Mucosa of stomach (tissue), 1 donor: ENCODE measurements around the gene PGA4.
"Not testable (repeated sequence)": the region's sequence is repeated elsewhere in the genome, so short reads cannot be mapped to it uniquely, and the experiment has no call there.

Experiments used
- H3K27me3 ChIP-seq: one replicate; pipeline ENCODE4 v1.7.0; 2013; ENCODE audit warnings: mild to moderate bottlenecking, low read length; ENCODE audit not compliant: control insufficient read depth, insufficient read depth
- H3K36me3 ChIP-seq: one replicate; pipeline ENCODE4 v1.7.0; 2013; ENCODE audit warnings: low read length; ENCODE audit not compliant: control insufficient read depth, insufficient read depth
- H3K4me1 ChIP-seq: one replicate; pipeline ENCODE4 v1.7.0; 2013; ENCODE audit warnings: mild to moderate bottlenecking, low read length; ENCODE audit not compliant: control insufficient read depth, insufficient read depth
- H3K4me3 ChIP-seq: one replicate; pipeline ENCODE4 v1.7.0; 2013; ENCODE audit warnings: low read length
- H3K9ac ChIP-seq: one replicate; pipeline ENCODE4 v1.7.0; 2013; ENCODE audit warnings: mild to moderate bottlenecking, low read length, moderate library complexity
- H3K9me3 ChIP-seq: one replicate; pipeline ENCODE4 v1.7.0; 2013; ENCODE audit warnings: mild to moderate bottlenecking, low read length, moderate library complexity; ENCODE audit not compliant: control insufficient read depth
- donor health status: Pancreatic carcinoma.

PGA4 gene

DNA sequence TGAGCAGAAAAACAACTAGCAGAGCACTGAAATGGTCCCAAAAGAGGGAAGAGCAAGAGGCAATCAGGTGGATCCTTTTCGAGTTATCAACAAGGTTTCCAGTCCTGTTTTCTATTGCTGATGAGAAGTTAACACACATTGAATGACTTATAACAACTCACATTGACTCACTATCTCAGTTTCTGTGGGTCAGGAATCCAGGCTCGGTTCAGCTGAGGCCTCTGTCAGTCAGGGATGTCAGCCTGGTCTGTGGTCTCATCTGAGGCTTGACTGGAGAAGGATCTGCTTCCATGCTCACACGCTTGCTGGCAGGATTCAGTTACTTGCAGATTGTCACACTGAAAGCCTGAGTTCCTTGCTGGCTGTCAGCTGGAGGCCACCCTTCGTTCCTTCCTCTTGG, 15.0 kb downstream of the PGA4 start:
- H3K27me3 ChIP-seq, H3K4me3 ChIP-seq, H3K9ac ChIP-seq: not testable (repeated sequence)

DNA sequence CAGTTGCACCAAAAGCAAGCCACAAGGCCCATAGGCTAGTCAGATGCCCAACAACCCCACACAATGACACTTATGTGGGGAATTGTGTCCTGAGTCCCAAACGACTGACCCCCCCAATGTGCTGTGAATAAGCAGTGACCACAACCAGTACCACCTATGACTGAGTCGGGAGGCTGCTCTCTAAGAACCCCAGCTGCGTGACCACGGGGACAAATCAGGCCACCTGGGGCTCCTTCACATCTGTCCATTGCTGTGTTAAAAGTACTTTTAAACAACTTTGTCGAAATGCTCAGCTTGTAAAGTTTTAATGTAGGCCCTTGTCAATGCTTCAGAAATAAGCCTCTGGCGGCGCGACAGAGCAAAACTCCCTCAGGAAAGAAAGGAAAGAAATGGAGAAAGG, 18.1 kb downstream of the PGA4 start:
- H3K4me3 ChIP-seq, H3K4me1 ChIP-seq, H3K36me3 ChIP-seq, H3K27me3 ChIP-seq, H3K9me3 ChIP-seq, H3K9ac ChIP-seq: not testable (repeated sequence)

More for the DNA sequence above, 15.0 kb downstream of the PGA4 start:
- not testable (repeated sequence) for H3K4me1 ChIP-seq, H3K9me3 ChIP-seq, H3K36me3 ChIP-seq

DNA sequence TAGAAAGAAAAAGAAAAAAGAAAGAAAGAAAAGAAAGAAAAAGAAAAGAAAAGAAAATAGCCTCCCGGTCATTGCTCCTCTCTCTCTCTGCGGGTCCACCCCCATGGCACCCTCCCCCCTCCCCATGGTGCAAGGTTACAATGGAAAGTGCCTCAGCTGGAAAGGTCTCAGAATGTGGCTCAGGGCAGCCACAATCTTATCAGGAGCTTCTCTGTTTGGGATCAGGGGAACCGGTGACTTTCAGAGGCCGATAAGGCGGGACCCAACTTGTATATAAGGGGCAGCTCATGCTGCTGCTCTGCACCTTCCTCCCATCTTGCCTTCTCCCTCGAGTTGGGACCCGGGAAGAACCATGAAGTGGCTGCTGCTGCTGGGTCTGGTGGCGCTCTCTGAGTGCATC, 18.7 kb downstream of the PGA4 start, which contains the start of gene PGA5:
Gene PGA5 (plus strand): TSS at position 301 of the 400 bp plus-strand sequence. CDS start 52 bp downstream, at position 353.
- not testable (repeated sequence) for H3K36me3 ChIP-seq, H3K4me3 ChIP-seq, H3K9me3 ChIP-seq, H3K4me1 ChIP-seq, H3K9ac ChIP-seq, H3K27me3 ChIP-seq

DNA sequence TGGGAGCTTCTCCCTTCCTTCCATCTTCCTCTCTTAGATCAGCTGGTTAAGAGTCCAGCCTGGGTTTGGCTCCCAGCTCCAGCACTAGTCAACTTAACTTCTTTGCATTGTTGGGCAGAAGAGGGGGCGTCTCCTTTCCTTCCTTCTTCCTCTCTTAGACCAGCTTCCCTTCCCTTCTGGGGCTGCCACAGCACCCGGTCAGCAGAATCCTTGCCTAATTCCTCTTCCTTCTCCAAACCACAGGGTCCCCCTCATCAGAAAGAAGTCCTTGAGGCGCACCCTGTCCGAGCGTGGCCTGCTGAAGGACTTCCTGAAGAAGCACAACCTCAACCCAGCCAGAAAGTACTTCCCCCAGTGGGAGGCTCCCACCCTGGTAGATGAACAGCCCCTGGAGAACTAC, 19.4 kb downstream of the PGA4 start:
- not testable (repeated sequence) for H3K9ac ChIP-seq, H3K4me1 ChIP-seq, H3K36me3 ChIP-seq, H3K27me3 ChIP-seq, H3K4me3 ChIP-seq, H3K9me3 ChIP-seq

DNA sequence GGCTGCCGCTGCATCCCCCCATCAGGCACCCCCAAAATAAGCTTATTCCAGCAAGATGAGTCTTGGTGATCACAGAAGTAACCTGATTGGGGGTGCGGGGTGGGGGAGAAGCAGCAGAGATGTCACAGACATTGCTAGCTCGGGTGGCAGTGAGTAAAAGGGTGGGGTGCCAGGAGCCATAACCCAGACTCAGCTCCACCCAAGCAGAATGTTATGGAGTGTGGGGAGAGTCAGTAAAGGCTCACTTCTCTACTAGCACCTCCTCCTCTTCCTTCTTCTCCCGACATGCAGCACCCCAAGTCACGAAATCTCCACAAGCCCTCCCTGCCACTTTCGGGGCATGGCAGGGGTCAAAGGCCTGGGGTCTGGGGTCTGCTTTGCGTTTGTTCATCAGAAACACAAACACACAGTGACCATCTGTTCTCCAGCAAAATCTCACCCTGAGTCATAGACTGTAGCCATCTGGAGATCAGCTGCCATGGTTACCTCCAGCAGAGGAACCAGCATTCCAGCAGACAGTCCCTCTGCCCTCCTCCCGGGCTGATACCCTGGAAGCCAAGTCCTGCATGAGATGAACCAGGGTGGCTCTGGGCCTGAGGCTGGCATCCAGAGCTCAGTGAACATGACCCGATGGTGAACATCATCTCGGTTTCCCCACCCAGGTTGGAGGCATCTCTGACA, 23.3 kb downstream of the PGA4 start:
- not testable (repeated sequence) for H3K36me3 ChIP-seq, H3K27me3 ChIP-seq, H3K4me3 ChIP-seq, H3K9ac ChIP-seq, H3K4me1 ChIP-seq, H3K9me3 ChIP-seq

DNA sequence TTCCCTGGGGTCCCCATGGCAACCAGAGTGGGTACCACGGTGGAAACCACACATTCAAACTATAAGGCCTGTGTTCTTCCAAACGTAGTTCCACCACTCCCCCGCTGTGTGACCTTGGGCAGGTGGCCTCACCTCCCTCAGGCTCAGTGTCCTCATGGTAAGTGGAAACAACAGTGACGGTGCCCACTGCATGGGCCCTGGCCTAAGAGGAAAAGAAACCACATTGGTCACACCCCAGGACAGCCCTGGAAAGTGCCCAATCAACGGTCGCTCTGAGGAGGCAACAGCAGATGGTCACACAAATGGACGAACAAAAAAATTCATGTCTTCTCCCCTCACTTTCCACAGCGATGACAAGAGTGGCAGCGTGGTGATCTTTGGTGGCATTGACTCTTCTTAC, 25.9 kb downstream of the PGA4 start:
- not testable (repeated sequence) for H3K9ac ChIP-seq, H3K27me3 ChIP-seq, H3K4me3 ChIP-seq, H3K9me3 ChIP-seq, H3K4me1 ChIP-seq, H3K36me3 ChIP-seq

DNA sequence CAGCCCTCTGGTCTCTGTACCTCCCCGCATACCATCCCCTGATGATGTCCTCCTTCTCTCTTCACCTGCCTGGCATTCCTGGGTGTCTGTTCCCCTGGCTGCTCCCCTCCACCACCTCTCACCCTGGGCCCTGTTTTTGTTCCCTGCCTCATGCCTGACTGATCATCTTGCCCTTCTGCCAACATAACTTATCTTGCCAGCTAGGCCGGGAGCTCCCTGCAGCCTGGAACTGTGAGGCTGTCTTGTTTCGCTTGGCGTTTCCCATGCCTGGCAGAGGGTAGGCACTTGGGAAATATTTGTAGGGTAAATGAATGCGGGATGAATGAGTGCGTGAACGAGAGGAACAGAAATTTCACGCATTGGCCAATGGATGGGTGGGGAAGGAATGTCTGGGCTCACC, 27.1 kb downstream of the PGA4 start:
- H3K4me3 ChIP-seq, H3K36me3 ChIP-seq, H3K9ac ChIP-seq, H3K4me1 ChIP-seq, H3K9me3 ChIP-seq, H3K27me3 ChIP-seq: not testable (repeated sequence)

DNA sequence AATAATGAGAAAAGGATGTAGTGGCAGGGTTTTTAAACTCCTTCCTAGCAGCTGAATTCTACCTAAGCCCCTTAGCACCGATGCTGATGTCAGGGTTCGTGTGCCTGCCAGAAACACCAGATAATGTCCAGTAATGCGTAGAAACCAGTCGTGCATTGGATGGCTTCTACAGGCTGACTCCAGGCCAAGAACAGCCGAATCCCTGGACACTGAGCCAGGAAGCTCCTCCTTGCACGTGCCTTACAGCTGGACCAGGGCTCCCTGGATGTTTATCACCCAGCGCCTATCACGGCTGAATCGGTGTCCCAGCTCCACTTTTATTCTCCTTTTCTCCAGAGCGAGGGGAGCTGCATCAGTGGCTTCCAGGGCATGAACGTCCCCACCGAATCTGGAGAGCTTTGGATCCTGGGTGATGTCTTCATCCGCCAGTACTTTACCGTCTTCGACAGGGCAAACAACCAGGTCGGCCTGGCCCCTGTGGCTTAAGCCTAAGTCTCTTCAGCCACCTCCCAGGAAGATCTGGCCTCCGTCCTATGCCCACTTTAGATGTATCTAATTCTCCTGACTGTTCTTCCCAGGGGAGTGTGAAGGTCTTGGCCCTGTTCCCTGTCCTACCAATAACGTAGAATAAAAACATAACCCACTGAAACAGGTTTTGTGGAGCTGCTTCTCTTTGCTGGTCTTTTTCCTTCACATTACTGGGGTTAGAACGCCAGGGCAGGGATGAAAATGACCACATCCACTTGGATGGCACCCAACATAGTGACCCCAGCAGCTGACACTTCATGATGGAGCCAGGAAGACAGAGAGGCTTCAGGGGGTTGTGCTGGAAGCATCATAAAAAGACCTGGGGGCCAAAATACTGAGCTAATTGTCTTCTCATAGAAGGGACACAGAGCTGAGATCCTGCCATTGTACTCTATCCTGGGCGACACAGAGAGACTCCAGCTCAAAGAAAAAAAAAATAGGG, 28.9 kb downstream of the PGA4 start:
- not testable (repeated sequence) for H3K4me3 ChIP-seq, H3K4me1 ChIP-seq, H3K36me3 ChIP-seq, H3K9me3 ChIP-seq, H3K27me3 ChIP-seq, H3K9ac ChIP-seq

DNA sequence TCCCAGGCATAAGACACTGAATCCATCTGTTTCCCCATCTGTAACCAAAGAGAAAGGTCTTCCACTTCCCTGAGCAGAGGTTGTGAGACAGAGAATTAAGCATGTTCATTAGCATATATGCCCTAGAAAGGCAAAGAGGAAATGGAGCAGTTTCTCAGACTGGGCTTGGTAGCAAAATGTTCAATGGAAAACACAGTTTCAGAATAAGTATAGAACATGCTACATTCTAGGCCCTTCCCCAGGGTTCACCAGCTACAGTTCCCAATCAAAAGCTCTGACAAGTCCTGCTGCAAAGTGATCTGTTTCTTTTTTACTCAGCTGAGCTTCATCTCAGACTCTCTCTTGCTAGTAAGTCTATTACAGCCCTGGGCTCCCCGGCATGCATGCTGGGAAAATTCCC, 30.2 kb downstream of the PGA4 start:
- H3K4me3 ChIP-seq, H3K9ac ChIP-seq, H3K4me1 ChIP-seq, H3K9me3 ChIP-seq, H3K36me3 ChIP-seq, H3K27me3 ChIP-seq: not testable (repeated sequence)

DNA sequence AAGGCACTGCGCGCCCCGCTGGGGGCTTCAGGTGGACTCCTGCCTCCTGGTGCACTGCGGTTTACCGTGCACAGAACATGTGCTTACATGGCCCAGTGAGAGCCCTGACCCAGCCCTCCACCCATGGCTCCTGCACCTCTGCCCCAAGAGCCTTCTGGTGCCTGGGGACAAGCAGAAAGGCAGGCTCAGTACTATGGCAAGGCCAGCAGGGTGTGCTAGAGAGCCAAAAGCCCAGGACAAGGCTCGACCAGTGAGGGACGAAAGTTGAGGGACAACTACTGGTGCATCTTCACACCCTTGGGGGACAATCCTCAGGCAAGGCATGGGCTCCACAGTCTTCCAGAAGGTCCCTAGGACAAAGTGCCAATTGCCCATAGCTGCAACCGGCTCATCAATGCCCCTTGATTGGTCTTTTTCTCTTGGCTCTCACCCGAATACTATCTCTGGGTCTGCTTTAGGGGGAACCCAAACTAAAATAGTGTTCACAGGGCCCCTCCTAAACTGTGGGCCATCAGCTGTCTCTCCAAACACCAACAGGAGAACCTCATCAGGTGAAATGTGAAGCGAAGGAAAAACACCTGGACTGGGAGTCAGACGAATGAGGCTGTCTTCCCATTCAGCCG, 32.4 kb downstream of the PGA4 start:
- Histone ChIP-seq H3K4me3 (no peak overlapping the region), H3K9ac (no peak overlapping the region), H3K36me3 (no peaks in the 10 kb centered on the region), H3K9me3 (no peaks in the 10 kb centered on the region), H3K27me3 (no peaks in the 10 kb centered on the region), H3K4me1 (peaks cover 3% of the 10 kb centered on the region)

DNA sequence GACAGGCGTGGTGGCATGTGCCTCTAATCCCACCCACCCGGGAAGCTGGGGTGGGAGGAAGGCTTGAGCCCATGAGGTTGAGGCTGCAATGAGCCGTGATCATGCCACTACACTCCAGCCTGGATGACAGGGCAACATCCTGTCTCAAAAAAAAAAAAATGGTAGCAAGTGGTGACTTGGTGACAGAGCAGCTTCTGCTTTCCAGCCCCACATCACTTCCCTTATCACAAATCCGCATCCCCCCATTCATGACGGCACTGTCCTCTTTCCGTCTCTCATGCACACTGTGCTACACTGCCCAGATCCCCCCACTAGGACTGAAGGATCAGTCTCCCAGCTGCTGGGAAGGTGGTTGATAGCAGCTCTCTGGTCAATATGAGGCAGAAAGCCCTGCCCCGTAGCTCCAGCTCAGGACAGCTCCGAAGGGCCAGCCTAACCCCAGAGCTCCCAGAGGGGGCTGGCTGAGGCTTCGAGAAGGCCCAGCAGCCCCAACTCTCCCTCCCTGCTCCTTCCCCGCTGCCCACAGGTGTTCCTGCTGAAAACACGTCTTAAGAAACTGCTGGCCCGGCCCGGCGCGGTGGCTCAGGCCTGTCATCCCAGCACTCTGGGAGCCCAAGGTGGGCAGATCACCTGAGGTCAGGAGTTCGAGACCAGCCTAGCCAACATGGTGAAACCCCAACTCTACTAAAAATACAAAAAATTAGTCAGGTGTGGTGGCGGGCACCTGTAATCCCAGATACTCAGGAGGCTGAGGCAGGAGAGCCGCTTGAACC, 34.7 kb downstream of the PGA4 start:
- H3K9ac ChIP-seq, result no peak overlapping the region
- no peaks in the 10 kb centered on the region for H3K36me3 ChIP-seq
- H3K27me3 ChIP-seq, result no peaks in the 10 kb centered on the region
- H3K4me1 ChIP-seq, result peaks cover 3% of the 10 kb centered on the region
- no peaks in the 10 kb centered on the region for H3K9me3 ChIP-seq
- no peak overlapping the region for H3K4me3 ChIP-seq

DNA sequence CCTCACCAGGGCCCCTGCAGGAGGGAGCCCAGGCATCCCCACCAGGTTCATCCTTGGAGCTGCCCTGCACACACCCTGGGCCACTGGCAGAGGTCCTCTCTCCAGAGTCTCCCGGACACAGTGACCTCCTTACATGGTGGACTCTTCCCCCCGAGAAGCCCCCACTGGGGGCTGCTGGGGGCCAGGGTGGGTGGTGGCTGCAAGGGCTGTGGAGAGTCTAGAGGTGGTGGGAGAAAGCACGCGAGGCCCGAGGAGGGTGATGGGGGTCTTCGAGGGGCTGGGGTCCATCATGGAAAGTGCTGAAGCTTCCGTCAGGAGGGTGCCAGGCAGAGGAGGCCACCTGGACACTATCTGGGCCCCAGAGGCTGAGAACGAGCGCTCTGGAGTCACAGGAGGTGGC, 36.4 kb downstream of the PGA4 start:
- Histone ChIP-seq H3K9ac (no peak overlapping the region), H3K4me1 (peaks cover 3% of the 10 kb centered on the region), H3K4me3 (no peak overlapping the region), H3K36me3 (no peaks in the 10 kb centered on the region), H3K9me3 (no peaks in the 10 kb centered on the region), H3K27me3 (no peaks in the 10 kb centered on the region)
